Naive B cell (primary cell): ENCODE measurements around the gene MEGF8. TPM values are rescaled to one million over a fixed set of nuclear protein-coding genes. Genes with fewer than 3 reads are reported as not detected.

ENCODE experiments used
- ATAC-seq, 2 donors: fragments of 150-1000 bp; cut with Tn5 transposase; 2 replicates each; pipeline ENCODE4 v1.10.0; 2021; ENCODE audit warnings: low read depth in 2 of 2, mild to moderate bottlenecking in 2 of 2, moderate library complexity in 2 of 2
- DNase-seq: peaks from one replicate; pipeline ENCODE4 v3.0.0; 2022
- H3K27ac Mint-ChIP-seq, 6 donors: one replicate each; pipeline ENCODE4 v1.8.0; 2020 to 2022; ENCODE audit warnings: mild to moderate bottlenecking in 6 of 6, mixed read lengths in 6 of 6, moderate library complexity in 5 of 6, inconsistent platforms in 2 of 6
- H3K27me3 Mint-ChIP-seq, 3 donors: one replicate each; pipeline ENCODE4 v1.8.0; 2021 to 2022; ENCODE audit warnings: mixed read lengths in 3 of 3, mild to moderate bottlenecking in 1 of 3
- H3K36me3 Mint-ChIP-seq, 2 donors: one replicate each; pipeline ENCODE4 v1.8.0; 2020 to 2022; ENCODE audit warnings: mixed read lengths in 2 of 2, inconsistent platforms in 1 of 2, mild to moderate bottlenecking in 1 of 2
- H3K4me1 Mint-ChIP-seq, 3 donors: one replicate each; pipeline ENCODE4 v1.8.0; 2020 to 2022; ENCODE audit warnings: mixed read lengths in 3 of 3, inconsistent platforms in 1 of 3, mild to moderate bottlenecking in 1 of 3, moderate library complexity in 1 of 3
- H3K4me3 Mint-ChIP-seq, 8 donors: one replicate each; pipeline ENCODE4 v1.8.0; 2020 to 2022; ENCODE audit warnings: mild to moderate bottlenecking in 8 of 8, mixed read lengths in 8 of 8, moderate library complexity in 8 of 8, inconsistent platforms in 2 of 8
- H3K9me3 Mint-ChIP-seq, 7 donors: one replicate each; pipeline ENCODE4 v1.8.0; 2020 to 2022; ENCODE audit warnings: mixed read lengths in 7 of 7, mild to moderate bottlenecking in 5 of 7, inconsistent platforms in 2 of 7, moderate library complexity in 1 of 7
- polyA plus RNA-seq, 6 donors: library from polyadenylated mRNA; unstranded; fragments of 300-500 nt; fragmentation: Illumina TruSeq; gene quantifications; one replicate each; pipeline ENCODE4 v1.2.3, GENCODE V29; 2021; ENCODE audit warnings: low read depth in 6 of 6

The MEGF8 gene
- polyA plus RNA-seq, 6 donors from 2014 or later = 0.34 to 1.5 (median 0.45) TPM; not detected in 1

GRCh38 chr19:42378225-42379215, 53.1 kb downstream of the MEGF8 start:
- no peak for DNase-seq
- Mint-ChIP-seq H3K36me3 (no peaks in the 10 kb centered on the region), H3K4me3 (peak overlapping the region in 1 of 8 donors; percentile 42), H3K9me3 (no peaks in the 10 kb centered on the region), H3K27me3 (peaks cover 8 to 18% (median 13%) of the 10 kb centered on the region in 3 donors), H3K27ac (peak overlapping the region in 1 of 6 donors; percentile 85), H3K4me1 (peaks cover 3 to 5% (median 4%) of the 10 kb centered on the region in 3 donors)
- no peak for ATAC-seq

- peaks cover 8 to 18% (median 13%) of the 10 kb centered on the region in 3 donors for H3K27me3 Mint-ChIP-seq
- no peaks in the 10 kb centered on the region for H3K36me3 Mint-ChIP-seq
- H3K4me3 Mint-ChIP-seq = no peak overlapping the region
- peaks cover 2 to 5% (median 3%) of the 10 kb centered on the region in 3 donors for H3K4me1 Mint-ChIP-seq
- DNase-seq (no peak), ATAC-seq (no peak)
- no peak overlapping the region for H3K27ac Mint-ChIP-seq
- H3K9me3 Mint-ChIP-seq = no peaks in the 10 kb centered on the region
Measured at GRCh38 chr19:42380155-42380554, 54.7 kb downstream of the MEGF8 start.

GRCh38 chr19:42386974-42387707, 61.7 kb downstream of the MEGF8 start:
- ATAC-seq = peak; percentile 93 to 94
- H3K36me3 Mint-ChIP-seq = peaks cover 0 to 6% of the 10 kb centered on the region in 2 donors
- peaks cover 0 to 2% (median 0%) of the 10 kb centered on the region in 7 donors for H3K9me3 Mint-ChIP-seq
- peak overlapping the region; percentile 57 to 92 (median 78) for H3K27ac Mint-ChIP-seq
- peaks cover 6 to 9% (median 8%) of the 10 kb centered on the region in 3 donors for H3K4me1 Mint-ChIP-seq
- peaks cover 18 to 55% (median 50%) of the 10 kb centered on the region in 3 donors for H3K27me3 Mint-ChIP-seq
- peak; percentile 82 for DNase-seq
- H3K4me3 Mint-ChIP-seq = peak overlapping the region; percentile 64 to 92 (median 83)

- H3K27ac Mint-ChIP-seq = no peak overlapping the region
- H3K4me3 Mint-ChIP-seq = no peak overlapping the region
- H3K27me3 Mint-ChIP-seq = peaks cover 14 to 50% (median 38%) of the 10 kb centered on the region in 3 donors
- peaks cover 0 to 6% of the 10 kb centered on the region in 2 donors for H3K36me3 Mint-ChIP-seq
- peaks cover 0 to 2% (median 0%) of the 10 kb centered on the region in 7 donors for H3K9me3 Mint-ChIP-seq
- no peak for ATAC-seq
- no peak for DNase-seq
- H3K4me1 Mint-ChIP-seq = peaks cover 6 to 9% (median 8%) of the 10 kb centered on the region in 3 donors
Measured at GRCh38 chr19:42388851-42389489, 63.5 kb downstream of the MEGF8 start.

GRCh38 chr19:42389899-42390298, 64.5 kb downstream of the MEGF8 start, which contains the start of gene CNFN:
CNFN (minus strand) TSS chr19:42390297; CDS start chr19:42389037, 1,260 bp downstream.
- H3K36me3 Mint-ChIP-seq = peaks cover 0 to 6% of the 10 kb centered on the region in 2 donors
- peaks cover 6 to 9% (median 8%) of the 10 kb centered on the region in 3 donors for H3K4me1 Mint-ChIP-seq
- peaks cover 14 to 50% (median 38%) of the 10 kb centered on the region in 3 donors for H3K27me3 Mint-ChIP-seq
- H3K27ac Mint-ChIP-seq = peak within 1 kb of the TSS in 3 of 6 donors; percentile 12 to 33 (median 20)
- H3K9me3 Mint-ChIP-seq = peaks cover 0 to 2% (median 0%) of the 10 kb centered on the region in 7 donors
- ATAC-seq (no peak), DNase-seq (no peak)
- H3K4me3 Mint-ChIP-seq = peak within 1 kb of the TSS in 1 of 8 donors; percentile 22

GRCh38 chr19:42392165-42392564, 66.7 kb downstream of the MEGF8 start:
- DNase-seq (no peak), ATAC-seq (no peak)
- H3K4me3 Mint-ChIP-seq = peak overlapping the region in 3 of 8 donors; percentile 35 to 69 (median 47)
- H3K27ac Mint-ChIP-seq = peak overlapping the region in 2 of 6 donors; percentile 32 to 54
- H3K4me1 Mint-ChIP-seq = peaks cover 11 to 15% (median 12%) of the 10 kb centered on the region in 3 donors
- peaks cover 0 to 6% of the 10 kb centered on the region in 2 donors for H3K36me3 Mint-ChIP-seq
- H3K9me3 Mint-ChIP-seq = peaks cover 0 to 2% (median 0%) of the 10 kb centered on the region in 7 donors
- H3K27me3 Mint-ChIP-seq = peaks cover 14 to 44% (median 38%) of the 10 kb centered on the region in 3 donors

- H3K4me3 Mint-ChIP-seq = peak overlapping the region in 2 of 8 donors; percentile 52 to 91
- no peak overlapping the region for H3K27ac Mint-ChIP-seq
- H3K27me3 Mint-ChIP-seq = peaks cover 11 to 28% (median 23%) of the 10 kb centered on the region in 3 donors
- H3K9me3 Mint-ChIP-seq = no peaks in the 10 kb centered on the region
- ATAC-seq (no peak), DNase-seq (no peak)
- H3K36me3 Mint-ChIP-seq = peaks cover 0 to 4% of the 10 kb centered on the region in 2 donors
- peaks cover 24 to 36% (median 29%) of the 10 kb centered on the region in 3 donors for H3K4me1 Mint-ChIP-seq
Measured at GRCh38 chr19:42394751-42395150, 69.3 kb downstream of the MEGF8 start.

- no peaks in the 10 kb centered on the region for H3K9me3 Mint-ChIP-seq
- peaks cover 39 to 51% (median 45%) of the 10 kb centered on the region in 3 donors for H3K4me1 Mint-ChIP-seq
- H3K27me3 Mint-ChIP-seq = peaks cover 4 to 12% (median 7%) of the 10 kb centered on the region in 3 donors
- ATAC-seq (peak; percentile 94), DNase-seq (peak; percentile 97)
- H3K36me3 Mint-ChIP-seq = no peaks in the 10 kb centered on the region
- peak overlapping the region; percentile 92 to 99 (median 96) for H3K27ac Mint-ChIP-seq
- H3K4me3 Mint-ChIP-seq = peak overlapping the region; percentile 86 to 99 (median 96)
Measured at GRCh38 chr19:42396381-42397262, 71.2 kb downstream of the MEGF8 start.

GRCh38 chr19:42397263-42398166, 72.1 kb downstream of the MEGF8 start:
- DNase-seq (no peak), ATAC-seq (no peak)
- Mint-ChIP-seq H3K27ac (peak overlapping the region; percentile 92 to 99 (median 96)), H3K36me3 (no peaks in the 10 kb centered on the region), H3K4me3 (peak overlapping the region; percentile 86 to 99 (median 96)), H3K4me1 (peaks cover 45 to 60% (median 54%) of the 10 kb centered on the region in 3 donors), H3K27me3 (peaks cover 0 to 6% (median 4%) of the 10 kb centered on the region in 3 donors), H3K9me3 (no peaks in the 10 kb centered on the region)

- no peak for ATAC-seq
- Mint-ChIP-seq H3K4me1 (peaks cover 53 to 64% (median 55%) of the 10 kb centered on the region in 3 donors), H3K27ac (peak overlapping the region in 1 of 6 donors; percentile 90), H3K4me3 (peak overlapping the region in 6 of 8 donors; percentile 6 to 91 (median 56)), H3K9me3 (no peaks in the 10 kb centered on the region), H3K27me3 (no peaks in the 10 kb centered on the region), H3K36me3 (no peaks in the 10 kb centered on the region)
- DNase-seq = no peak
Measured at GRCh38 chr19:42400404-42400803, 75.0 kb downstream of the MEGF8 start.
